NCI-H146 treated with DMSO at 0.1 percent for 48 hours (cell line): ENCODE data around the gene KCNB1.

ENCODE experiments used
- DNase-seq: peaks from one replicate; lab custom pipeline; 2025; ENCODE audit not compliant: unreplicated experiment; lab: John Stamatoyannopoulos, UW

The KCNB1 gene

DNA sequence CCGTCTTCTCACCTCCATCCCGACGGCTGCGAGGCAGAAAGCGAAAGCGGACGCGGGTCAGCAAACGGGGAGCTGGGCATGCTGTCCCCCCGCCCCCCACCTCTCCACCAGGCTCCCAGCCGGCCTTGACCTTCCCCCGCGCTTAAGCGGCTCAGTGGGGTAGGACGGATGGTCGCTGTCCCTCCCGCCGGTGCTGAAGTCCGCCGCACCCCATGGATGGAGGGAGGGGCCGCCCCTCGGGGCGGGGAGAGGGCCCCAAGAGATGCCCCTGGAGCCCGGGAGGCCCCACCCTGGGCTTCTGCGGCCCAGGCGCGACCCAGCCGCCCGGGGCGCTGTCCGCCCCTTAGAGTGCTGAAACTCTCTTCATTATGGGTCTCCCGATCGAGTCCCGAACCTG lies at the start of gene KCNB1:
TSS of gene KCNB1 (minus strand) at position 48 of the 397 bp plus-strand sequence. CDS start 188 bp downstream, outside the sequence.
- no peak for DNase-seq

DNA sequence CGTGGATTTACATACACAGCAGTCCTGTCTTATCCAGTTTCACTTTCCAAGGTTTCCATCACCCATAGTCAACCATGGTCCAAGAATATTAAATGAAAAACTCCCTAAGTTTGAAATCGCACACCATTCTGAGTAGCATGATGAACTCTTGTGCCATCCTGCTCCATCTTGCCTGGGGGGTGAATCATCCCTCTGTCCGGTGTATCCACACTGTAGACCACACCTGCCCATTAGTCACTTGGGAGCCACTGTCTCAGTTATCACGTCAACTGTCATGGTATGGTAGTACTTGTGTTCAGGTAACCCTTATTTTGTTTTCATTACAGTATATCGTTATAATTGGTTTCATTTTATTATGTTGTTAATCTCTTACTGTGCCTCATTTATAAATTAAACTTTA lies 47.0 kb upstream of the KCNB1 start:
- no peak for DNase-seq

DNA sequence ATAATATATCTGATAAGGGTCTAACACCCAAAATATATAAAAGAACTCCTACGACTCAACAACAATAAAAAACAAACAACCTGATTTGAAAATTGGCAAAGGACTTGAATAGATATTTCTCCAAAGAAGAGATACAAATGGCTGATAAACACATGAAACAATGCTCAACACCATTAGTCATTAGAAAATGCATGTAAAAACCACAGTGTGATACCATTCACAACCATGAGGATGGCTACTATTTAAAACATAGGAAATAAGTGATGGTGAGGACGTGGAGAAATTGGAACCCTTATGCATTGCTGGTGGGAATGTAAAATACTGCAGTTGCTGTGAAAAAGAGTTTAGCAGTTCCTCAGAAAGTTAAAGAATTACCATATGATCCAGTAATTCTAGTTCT lies 44.1 kb upstream of the KCNB1 start:
- no peak for DNase-seq

DNA sequence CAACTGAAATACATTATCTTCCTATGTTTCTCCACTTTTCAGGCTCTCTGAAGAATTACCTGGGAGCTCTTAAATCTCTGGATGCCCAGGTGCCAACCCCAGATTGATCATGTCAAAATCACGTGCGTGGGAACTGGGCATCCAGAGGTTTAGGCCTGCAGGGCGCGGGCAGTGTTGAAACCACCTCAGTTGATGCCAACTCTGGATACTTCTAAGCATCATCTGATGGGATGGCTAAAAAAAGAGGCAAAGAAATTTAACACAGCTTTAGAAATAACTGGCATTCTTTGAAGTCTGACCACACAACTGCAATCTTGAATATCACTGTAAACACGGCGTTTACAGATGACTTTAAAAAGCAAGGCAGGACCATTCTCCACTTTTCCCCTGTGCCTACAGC lies 43.6 kb upstream of the KCNB1 start:
- DNase-seq, result no peak

DNA sequence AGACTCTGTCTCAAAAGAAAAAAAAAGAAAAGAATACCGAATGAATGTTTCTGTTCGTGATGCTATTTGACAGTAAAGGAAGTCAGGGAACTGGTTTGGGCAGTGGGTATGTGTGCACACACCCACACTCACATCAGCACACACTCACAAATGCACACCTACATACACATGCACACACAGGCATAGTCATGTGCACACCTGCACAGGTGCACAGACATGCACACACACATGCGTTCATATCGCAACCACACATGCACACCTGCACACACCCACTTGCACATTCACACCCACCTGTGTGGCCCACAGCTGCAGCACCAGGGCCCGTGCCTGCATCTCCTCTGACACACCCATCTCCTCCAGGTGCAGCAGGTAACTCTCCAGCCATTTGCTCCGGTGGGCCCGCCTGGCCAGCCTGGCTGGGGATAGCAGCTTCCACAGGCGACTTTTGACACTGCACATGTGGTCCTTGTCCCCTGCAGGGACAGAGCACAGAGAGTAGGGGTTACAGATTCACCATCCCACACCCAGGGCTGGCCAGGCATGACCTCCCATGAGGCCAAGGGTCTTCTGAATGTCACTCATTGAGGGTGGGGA lies 41.4 kb upstream of the KCNB1 start:
- DNase-seq, result no peak

DNA sequence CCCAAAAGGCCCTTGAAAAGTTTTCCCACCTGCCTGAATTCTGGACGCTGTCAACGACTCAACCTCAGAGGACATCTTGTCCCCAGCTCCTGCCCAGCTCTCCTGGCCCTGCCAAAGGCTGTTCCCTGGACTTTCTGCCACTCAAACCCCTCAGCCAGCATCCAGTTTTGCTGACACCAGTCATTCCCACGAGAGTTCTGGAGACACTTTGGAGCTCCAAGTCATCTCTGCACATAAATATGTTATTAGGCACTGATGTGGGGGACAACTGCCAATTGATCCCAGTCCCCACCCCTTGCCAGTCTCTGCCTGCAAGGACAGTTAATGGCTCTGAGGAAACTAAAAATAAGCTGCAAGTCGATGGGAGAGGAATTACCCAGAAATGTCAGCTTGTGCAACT lies 38.9 kb upstream of the KCNB1 start:
- no peak for DNase-seq

DNA sequence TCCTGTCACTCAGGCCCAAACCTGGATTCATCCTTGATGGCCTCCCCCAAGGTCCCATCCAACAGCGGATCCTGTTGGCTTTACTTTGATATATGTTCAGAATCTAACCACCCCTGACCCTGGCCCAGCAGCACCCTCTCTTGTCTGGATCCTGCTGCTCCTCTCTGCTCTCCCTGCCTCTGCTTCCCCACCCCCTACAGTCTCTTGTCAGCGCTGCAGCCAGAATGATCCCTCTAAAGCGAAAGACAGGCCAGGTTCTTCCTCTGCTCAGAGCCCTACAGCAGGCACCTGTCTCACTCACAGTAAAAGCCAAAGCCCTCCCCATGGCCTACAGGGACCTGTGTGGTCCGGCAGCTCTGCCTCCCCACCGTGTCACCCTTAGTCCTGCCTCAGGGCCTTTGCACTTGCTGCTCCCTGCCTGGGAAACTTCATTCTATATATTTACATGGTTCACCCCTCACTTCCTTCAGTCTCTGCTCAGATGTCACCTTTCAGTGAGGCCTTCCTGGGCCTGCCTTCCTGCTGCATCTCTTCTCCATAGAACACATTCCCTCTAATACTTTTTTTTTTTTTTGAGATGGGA lies 37.4 kb upstream of the KCNB1 start:
- no peak for DNase-seq

DNA sequence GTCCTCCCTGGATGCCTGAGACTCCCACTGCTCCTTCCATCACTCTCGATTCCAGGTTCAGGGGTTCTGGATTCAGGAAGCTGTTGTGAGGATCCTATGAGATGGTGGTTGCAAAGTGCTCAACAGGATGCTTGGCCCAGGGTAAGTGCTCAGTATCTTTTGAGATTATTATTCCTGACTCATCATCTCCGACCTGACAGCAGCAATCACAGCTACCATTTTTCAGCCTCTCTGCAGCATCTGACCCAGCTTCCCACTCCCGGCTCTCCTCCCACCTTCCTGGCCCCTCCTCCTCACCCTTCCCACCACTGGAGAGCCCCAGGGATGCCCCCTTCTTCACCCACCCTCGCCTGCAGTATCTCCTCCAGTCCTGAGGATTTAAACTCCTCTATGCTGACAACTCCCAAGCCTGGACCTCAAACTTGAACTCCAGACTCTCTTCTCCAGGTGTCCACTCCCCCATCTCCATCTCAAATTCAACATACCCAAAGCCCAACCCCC lies 36.8 kb upstream of the KCNB1 start:
- no peak for DNase-seq

DNA sequence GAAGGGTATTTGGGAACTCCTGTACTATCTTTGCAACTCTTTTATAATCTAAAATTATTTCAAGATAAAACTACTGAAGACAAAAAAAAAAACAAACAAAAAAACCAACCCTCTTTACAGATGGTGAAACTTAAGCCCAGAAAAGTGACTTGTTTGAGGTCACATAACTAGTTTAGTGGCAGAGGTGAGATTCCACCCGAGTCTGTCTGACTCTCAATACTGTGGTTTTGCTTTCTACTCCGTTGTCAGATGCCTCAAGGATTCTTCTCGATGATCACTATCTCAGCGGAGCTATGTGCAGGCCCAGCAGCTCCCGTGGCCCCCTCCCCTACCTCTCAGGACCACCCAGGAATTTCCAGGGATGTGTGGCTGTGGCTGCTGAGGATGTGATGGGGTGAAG lies 36.1 kb upstream of the KCNB1 start:
- DNase-seq, result no peak

DNA sequence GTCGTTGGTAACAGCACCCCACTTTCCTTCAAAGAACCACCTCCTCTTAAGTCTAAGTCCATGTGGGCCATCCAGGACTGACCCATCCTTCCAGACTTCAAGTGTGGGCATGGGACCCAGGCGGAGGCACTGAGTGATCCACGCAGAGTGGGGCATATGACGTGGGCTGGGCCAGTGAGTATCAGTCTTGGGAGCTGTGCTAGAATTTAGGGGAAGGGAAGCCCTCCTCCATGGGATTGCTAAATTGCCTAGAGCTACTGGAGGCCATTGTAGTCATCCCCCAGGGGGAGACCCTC lies 35.3 kb upstream of the KCNB1 start:
- no peak for DNase-seq

DNA sequence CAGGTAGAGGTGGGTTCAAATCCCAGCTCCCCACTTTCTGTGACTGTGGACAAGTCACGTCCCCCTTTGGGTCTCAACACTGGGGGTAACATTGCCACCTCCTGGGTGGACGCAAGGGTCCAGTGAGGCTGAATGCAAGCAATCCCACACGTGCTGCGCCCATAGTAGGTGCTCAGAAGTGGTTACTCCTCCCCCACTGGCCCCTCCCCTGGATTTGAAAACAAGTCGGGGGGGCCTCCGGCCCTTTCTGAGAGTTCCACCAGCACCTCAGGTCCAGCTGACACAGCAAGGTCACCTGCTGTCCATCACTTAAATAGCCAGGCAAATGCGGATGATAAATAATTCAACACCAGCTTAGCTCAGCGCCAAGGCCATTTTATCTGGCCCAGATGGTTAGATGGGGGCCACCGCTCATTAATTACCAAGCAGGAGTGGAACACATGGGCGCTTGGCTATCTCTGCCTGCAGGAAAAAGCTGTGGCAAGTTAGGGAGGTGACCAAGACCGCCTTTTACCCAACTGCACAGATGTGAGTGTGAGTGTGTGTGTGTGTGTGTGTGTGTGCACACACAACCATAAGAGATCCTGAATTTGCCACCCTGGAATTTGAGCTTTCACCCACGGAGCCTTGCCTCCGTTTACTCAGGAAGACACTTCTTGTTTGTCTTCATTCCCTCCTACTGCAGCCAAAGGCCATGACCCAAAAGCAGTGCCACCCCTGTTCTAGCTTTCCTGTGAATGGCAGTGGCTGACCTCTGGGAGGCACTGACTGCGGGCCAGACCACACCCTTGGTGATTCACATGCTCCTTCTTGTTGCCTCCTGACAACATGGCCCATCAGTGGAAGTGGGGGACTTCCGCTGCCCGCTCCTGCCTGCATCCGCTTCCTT lies 34.7 kb upstream of the KCNB1 start:
- DNase-seq, result no peak

DNA sequence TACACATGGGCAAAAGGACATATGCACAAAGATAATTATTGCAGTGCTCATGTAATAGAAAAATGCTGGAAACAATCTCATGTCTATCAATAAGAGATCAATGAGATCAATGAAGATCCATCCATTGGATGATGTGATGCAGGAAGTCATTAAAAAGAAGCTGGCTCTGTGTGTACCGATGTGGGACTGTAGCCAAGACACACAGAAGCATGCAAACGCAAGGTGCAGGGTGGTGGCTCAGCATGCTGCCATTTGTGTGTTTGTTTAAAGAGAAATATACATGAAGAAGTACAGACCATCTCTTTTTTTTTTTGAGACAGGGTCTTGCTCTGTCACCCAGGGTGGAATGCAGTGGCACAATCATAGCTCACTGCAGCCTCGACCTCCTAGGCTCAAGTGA lies 33.1 kb upstream of the KCNB1 start:
- peak; percentile 32 for DNase-seq

DNA sequence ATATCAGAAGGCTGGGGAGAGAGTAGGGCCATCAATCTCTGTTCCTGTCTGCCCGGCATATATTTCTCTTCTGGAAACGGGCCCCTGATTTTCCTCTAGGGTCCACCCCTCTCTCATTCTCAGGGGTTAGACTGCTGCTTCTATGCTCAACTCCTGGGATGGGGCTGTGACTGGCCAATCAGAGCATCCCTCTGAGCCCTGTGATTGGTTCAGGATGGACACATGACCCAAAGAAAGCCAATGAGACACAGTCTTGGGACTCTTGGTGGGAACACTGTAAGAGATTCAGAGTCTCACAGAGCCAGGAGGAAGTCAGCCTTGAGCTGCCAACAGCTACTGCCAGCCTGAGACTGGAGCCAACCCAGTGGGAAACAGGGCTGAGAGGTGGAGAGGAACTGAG lies 31.0 kb upstream of the KCNB1 start:
- no peak for DNase-seq

DNA sequence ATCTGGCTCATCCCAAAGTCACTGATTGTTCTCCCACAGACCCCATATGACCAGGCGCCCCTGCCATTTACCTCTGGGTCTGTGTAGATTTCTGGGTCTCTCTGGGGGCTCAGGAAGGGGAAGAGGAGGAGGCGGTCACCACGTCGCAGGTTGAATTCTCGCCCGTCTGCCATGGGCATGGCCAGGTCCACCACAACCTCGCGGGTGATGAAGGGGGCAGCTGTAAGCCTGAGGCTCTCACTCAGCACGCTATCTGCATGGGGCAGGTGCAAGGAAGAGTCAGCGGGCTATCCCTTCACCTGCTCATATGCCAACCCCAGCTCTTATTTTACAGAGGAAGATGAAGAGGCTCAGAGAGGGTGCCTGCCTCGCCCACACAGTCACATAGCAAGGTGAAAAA lies 30.5 kb upstream of the KCNB1 start:
- DNase-seq, result no peak

DNA sequence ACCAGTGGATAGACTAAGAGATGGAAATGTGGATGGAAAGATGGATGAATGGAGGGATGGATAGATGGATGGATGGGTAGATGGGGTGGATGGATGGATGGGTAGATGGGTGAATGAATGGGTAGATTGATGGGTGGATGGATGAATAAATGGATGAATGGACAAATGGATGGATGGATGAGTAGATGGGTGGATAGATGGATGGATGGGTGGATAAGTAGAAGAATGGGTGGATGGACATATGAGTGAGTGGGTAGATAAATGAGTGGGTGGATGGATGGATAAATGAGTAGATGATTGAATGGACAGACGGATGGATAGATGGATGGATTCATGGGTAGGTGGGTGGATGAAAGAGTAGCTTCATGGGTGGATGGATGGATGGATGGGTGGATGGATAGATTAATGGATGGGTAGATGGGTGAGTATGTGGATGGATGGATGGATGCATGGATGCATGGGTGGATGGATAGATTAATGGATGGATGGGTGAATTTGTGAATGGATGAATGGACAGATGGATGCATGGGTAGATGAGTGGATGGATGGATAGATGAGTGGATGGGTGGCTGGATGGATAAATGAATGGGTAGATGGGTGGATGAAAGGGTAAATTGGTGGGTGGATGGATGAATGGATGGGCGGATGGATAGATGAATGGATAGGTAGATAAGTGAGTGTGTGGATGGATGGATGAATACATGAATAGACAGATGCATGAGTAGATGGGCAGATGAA lies 29.5 kb upstream of the KCNB1 start:
- DNase-seq, result no peak

DNA sequence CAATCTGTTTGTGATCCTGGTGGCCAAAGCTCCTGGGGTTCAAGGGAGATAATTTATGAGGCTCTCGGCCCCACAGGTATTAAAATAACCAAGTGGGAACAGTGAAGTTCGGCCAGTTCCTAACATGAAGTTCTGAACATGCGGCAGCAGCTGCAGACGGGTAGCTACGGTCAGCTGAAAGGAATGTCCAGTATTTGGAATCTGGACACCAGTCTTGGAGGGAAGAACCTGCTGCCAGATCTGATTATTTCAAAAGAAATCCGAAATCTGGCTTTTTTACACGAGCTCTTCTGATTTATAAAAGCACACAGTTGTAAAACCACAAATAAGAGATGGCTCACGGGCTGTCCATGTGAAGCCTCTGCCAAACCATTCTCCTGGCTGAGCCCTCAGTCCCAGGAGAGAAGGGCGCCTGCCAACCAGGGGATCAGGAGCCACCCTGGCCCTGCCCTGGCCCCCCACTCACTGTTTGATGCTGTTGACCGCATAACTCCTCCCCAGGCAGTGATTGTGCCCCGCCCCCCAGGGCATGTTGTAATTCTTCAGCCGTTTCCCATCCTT lies 28.2 kb upstream of the KCNB1 start:
- no peak for DNase-seq

DNA sequence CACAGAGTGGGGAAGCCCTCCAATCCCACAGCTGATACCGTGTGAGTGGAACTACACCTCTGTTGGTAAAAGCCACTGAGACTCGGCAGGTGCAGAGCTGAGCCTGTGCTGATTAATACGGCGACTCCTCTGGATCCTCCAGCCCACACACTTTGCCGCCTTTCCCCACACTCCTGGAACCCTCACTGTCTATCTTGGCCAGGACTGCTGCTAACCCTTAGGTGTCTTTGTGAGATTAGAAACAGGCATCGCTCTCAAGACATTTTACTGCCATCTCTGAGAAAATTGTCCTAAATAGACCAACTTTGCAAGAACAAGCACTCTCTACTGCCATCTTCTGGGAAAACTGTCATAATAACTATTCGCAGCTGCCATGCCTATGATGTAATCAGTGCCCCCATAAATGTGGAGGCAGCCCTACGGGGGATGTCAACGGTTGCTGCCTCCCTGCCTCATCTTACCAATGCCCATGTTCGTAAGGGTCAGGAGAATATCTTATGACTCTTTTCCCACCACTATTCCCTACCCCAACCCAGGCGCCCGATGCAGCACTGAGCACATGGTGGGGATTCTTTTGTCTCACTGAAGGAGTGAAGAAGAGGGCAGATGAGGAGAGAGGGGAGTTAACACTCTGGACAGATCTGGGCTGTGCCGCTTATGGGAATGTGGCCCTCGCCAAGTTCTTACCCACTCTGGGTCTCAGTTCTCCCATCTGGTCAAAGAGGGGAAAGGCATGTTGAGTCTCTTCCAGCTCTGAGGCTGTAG lies 26.1 kb upstream of the KCNB1 start:
- DNase-seq, result peak; percentile 45

DNA sequence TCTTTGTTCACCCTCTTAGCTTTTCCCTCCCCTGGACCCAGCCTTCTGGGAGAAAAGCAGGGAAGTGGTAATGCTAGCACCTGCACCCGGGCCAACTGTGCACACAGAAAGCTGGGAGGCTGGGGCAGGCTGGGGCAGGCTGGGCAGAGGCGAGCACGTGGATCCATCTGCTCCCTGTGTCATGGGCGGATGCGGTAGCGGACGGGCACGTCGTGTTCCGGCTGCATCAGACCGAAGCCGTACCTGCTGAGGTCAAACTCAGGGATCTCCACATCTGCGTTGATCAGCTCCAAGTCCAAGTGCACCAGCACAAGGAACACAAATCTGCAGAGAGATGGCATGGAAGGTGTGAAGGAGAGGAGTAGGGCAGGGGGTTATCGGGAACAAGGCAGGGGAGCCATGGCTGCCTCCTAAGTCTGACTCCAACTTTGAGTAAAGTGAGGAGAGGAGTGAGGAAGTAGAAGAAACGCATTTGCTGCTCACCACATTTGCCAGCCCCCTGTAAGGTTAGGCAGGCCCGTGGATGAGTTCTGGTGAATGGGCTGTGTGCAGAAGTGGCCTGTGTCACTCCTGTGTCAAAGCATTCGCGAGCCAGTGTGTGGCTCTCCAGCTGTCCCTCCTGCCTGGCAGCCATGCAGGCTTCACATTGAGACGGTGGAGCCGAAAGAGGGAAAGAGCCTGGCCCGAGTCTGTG lies 25.4 kb upstream of the KCNB1 start:
- DNase-seq, result no peak

DNA sequence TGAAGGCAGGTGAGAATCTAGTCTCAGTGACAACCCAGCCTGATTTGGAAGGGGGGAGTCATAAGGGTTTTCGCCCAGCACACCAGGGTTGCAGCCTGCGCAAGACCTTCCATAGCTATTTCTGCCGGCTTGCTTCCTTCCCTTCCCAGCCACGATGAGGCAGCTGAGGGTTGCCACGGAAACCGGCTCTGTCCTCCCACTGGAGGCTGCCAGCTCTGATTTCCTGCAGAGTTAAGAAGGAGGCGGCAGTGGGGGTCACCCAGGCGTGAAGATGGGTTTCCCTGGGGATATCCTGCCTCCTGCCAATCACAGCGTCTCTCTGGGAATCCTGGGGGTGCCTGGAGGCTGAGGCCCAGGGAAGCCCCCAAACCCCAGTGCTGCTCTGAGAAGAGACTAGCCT lies 23.1 kb upstream of the KCNB1 start:
- DNase-seq, result no peak

DNA sequence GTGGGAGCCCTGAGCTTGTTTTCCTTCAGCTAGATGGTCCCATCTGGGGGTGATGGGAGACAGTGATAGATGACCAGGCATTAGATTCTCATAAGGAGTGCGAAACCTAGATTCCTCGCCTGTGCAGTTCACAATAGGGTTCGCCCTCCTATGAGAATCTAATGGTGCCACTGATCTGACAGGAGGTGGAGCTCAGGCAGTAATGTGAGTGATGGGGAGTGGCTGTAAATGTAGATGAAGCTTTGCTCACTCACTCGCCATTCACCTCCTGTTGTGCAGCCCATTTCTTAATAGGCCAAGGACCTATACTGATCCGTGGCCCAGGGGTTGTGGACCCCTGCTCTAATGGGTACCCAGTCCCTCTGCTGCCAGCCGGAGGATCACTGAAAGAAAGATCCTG lies 20.7 kb upstream of the KCNB1 start:
- no peak for DNase-seq
